Sigmoid colon (tissue), 7 donors: ENCODE results near the gene SEMA4A. TPM values are rescaled to one million over a fixed set of nuclear protein-coding genes. Genes with fewer than 3 reads are reported as not detected.
A peak's percentile ranks its signal among the peaks of the same experiment; 100 is the strongest.

Source experiments
- DNase-seq: peaks from one replicate; pipeline ENCODE4 v3.0.0-alpha.2; 2019
- H3K27ac ChIP-seq, 4 donors: fragments of 200-600 bp; sonication (generic); one replicate each; pipeline ENCODE4 v1.5.1; 2016 to 2019; ENCODE audit warnings: mild to moderate bottlenecking in 1 of 4
- H3K27me3 ChIP-seq, 3 donors: fragments of 200-600 bp; sonication (generic); one replicate each; pipeline ENCODE4 v1.5.1; 2019; ENCODE audit warnings: mild to moderate bottlenecking in 1 of 3
- H3K36me3 ChIP-seq, 4 donors: fragments of 200-600 bp; sonication (generic); one replicate each; pipeline ENCODE4 v1.5.1; 2016 to 2019
- H3K4me1 ChIP-seq, 4 donors: fragments of 200-600 bp; sonication (generic); one replicate each; pipeline ENCODE4 v1.5.1; 2017 to 2019
- H3K4me3 ChIP-seq, 4 donors: fragments of 200-600 bp; sonication (generic); one replicate each; pipeline ENCODE4 v1.5.1; 2017 to 2019; ENCODE audit warnings: mild to moderate bottlenecking in 2 of 4, moderate library complexity in 1 of 4
- H3K9me3 ChIP-seq, 4 donors: fragments of 200-600 bp in 3 of 4; sonication (generic) in 3 of 4; one replicate each; pipeline versions ENCODE4 v1.5.1 to v1.6.1; 2013 to 2019
- CTCF ChIP-seq, 4 experiments: fragments of 450-650 bp in 3 of 4; fragments of 200-600 bp in 1 of 4; IDR thresholded peaks; one replicate each; pipeline ENCODE4 v1.5.1; 2016 to 2019; ENCODE audit warnings: antibody characterized with exemption in 4 of 4, mild to moderate bottlenecking in 3 of 4, moderate library complexity in 2 of 4
- EP300 ChIP-seq, 4 donors: sonication (generic); formaldehyde crosslinking; IDR thresholded peaks; one replicate each; pipeline ENCODE4 v1.6.1; 2017; ENCODE audit warnings: antibody characterized with exemption in 4 of 4
- POLR2A ChIP-seq, 2 donors: fragments of 450-650 bp; IDR thresholded peaks; one replicate each; pipeline ENCODE4 v1.6.1; 2016; ENCODE audit warnings: antibody characterized with exemption in 2 of 2, mild to moderate bottlenecking in 2 of 2, moderate library complexity in 2 of 2
- POLR2AphosphoS5 ChIP-seq, 4 donors: sonication (generic); formaldehyde crosslinking; IDR thresholded peaks; one replicate each; pipeline ENCODE4 v1.6.1; 2017; ENCODE audit warnings: antibody characterized with exemption in 4 of 4
- WGBS, 2 donors: extraction: QIAGEN DNeasy Blood & Tissue Kit; methylation state at CpG; one replicate each; pipeline ENCODE4 v1.1.7; 2013; 5-methylcytosine and 5-hydroxymethylcytosine counted together
- intact Hi-C: fragments of 100-400 bp; cut with DNase I; formaldehyde crosslinking; loops from one replicate; pipeline ENCODE4 v1.15.1; 2023
- polyA plus RNA-seq, 3 donors: library from polyadenylated mRNA; stranded (reverse); fragments of 200-250 nt; gene quantifications; one replicate each; pipeline ENCODE4 v1.2.3, GENCODE V29; 2013
- total RNA-seq, 4 donors: library from RNA; depleted of rRNA; stranded (reverse); fragments of >200 nt; gene quantifications; one replicate each; pipeline ENCODE4 v1.1.0, GENCODE V29; 2016
- donor health status: healthy with polysubstance abuse.
- donor health status: Bipolar disorder and iron deficiency.
- donor health status: healthy.

SEMA4A gene
- total and polyA plus RNA-seq, 7 donors: 1.4 to 6.3 (median 1.8) TPM

- peaks cover 0 to 82% (median 80%) of the 10 kb centered on the region in 4 donors for H3K4me1 ChIP-seq
- no peak for TF ChIP-seq POLR2AphosphoS5 (IDR thresholded peaks at IDR 0.05)
- no peak for TF ChIP-seq CTCF (IDR thresholded peaks at IDR 0.05)
- TF ChIP-seq EP300 (IDR thresholded peaks at IDR 0.05): no peak
- no peak for TF ChIP-seq POLR2A (IDR thresholded peaks at IDR 0.05)
- DNase-seq: no peak
- intact Hi-C loops: no loop called here
- peak overlapping the region; percentile 81 to 99 (median 90) for H3K4me3 ChIP-seq
- no peaks in the 10 kb centered on the region for H3K27me3 ChIP-seq
- H3K27ac ChIP-seq: peak overlapping the region; percentile 95 to 100 (median 98)
- no peaks in the 10 kb centered on the region for H3K9me3 ChIP-seq
- 28 to 60% methylated on average over 13 of the region's 13 CpGs for WGBS, 2 donors
- no peaks in the 10 kb centered on the region for H3K36me3 ChIP-seq
These were observed 35.8 kb upstream of the SEMA4A start for GRCh38 chr1:156117414-156118176.

- peak; percentile 90 for DNase-seq
- intact Hi-C loops: no loop called here
- peak overlapping the region; percentile 95 to 100 (median 98) for H3K27ac ChIP-seq
- 6 to 52% methylated on average over 8 of the region's 8 CpGs for WGBS, 2 donors
- TF ChIP-seq CTCF (IDR thresholded peaks at IDR 0.05): no peak
- no peak for TF ChIP-seq EP300 (IDR thresholded peaks at IDR 0.05)
- TF ChIP-seq POLR2A (IDR thresholded peaks at IDR 0.05): peak; percentile 69 to 77
- TF ChIP-seq POLR2AphosphoS5 (IDR thresholded peaks at IDR 0.05): peak; percentile 88 to 91 (median 90)
- no peaks in the 10 kb centered on the region for H3K27me3 ChIP-seq
- no peaks in the 10 kb centered on the region for H3K9me3 ChIP-seq
- H3K4me3 ChIP-seq: peak overlapping the region; percentile 81 to 99 (median 90)
- no peaks in the 10 kb centered on the region for H3K36me3 ChIP-seq
- peaks cover 0 to 84% (median 83%) of the 10 kb centered on the region in 4 donors for H3K4me1 ChIP-seq
These were observed 35.1 kb upstream of the SEMA4A start for GRCh38 chr1:156118177-156118868.

- H3K27me3 ChIP-seq: no peaks in the 10 kb centered on the region
- intact Hi-C loops: loop anchor here (5.0 kb wide), 1 partner anchor 338 kb away; no protein-coding TSS in a partner anchor
- 44 to 57% methylated on average over 3 of the region's 3 CpGs for WGBS, 2 donors
- H3K4me3 ChIP-seq: peak overlapping the region in 3 of 4 donors; percentile 81 to 95 (median 86)
- no peaks in the 10 kb centered on the region for H3K36me3 ChIP-seq
- TF ChIP-seq POLR2A (IDR thresholded peaks at IDR 0.05): no peak
- no peak for TF ChIP-seq EP300 (IDR thresholded peaks at IDR 0.05)
- peak in 1 of 4 experiments; percentile 18 for TF ChIP-seq CTCF (IDR thresholded peaks at IDR 0.05)
- TF ChIP-seq POLR2AphosphoS5 (IDR thresholded peaks at IDR 0.05): peak in 3 of 4 donors; percentile 21 to 59 (median 27)
- no peaks in the 10 kb centered on the region for H3K9me3 ChIP-seq
- peak; percentile 86 for DNase-seq
- H3K27ac ChIP-seq: peak overlapping the region; percentile 95 to 100 (median 98)
- peaks cover 0 to 86% (median 85%) of the 10 kb centered on the region in 4 donors for H3K4me1 ChIP-seq
These were observed 33.7 kb upstream of the SEMA4A start for GRCh38 chr1:156119503-156120209.

GRCh38 chr1:156120318-156120717, 33.1 kb upstream of the SEMA4A start:
- TF ChIP-seq POLR2A (IDR thresholded peaks at IDR 0.05): no peak
- no peak for DNase-seq
- H3K4me1 ChIP-seq: peaks cover 0 to 92% (median 92%) of the 10 kb centered on the region in 4 donors
- intact Hi-C loops: loop anchor here (5.0 kb wide), 1 partner anchor 337 kb away; no protein-coding TSS in a partner anchor
- H3K9me3 ChIP-seq: no peaks in the 10 kb centered on the region
- 82 to 88% methylated on average over 3 of the region's 3 CpGs for WGBS, 2 donors
- H3K27me3 ChIP-seq: no peaks in the 10 kb centered on the region
- peak overlapping the region; percentile 95 to 100 (median 98) for H3K27ac ChIP-seq
- peak overlapping the region in 2 of 4 donors; percentile 81 to 95 for H3K4me3 ChIP-seq
- H3K36me3 ChIP-seq: no peaks in the 10 kb centered on the region
